Trophoblast cell (in vitro differentiated cells and primary cell): ENCODE data around the gene TMEM171.

ENCODE experiments used
- DNase-seq, 2 donors: peaks; one replicate each; pipeline ENCODE4 v3.0.0-alpha.2; 2016
- H2AFZ ChIP-seq: 2 replicates; pipeline ENCODE4 v1.6.1; 2013; ENCODE audit warnings: low read length, moderate library complexity, mild to moderate bottlenecking; ENCODE audit not compliant: insufficient read depth, poor library complexity
- H2AK5ac ChIP-seq: 2 replicates; pipeline ENCODE4 v1.6.1; 2013; ENCODE audit warnings: mild to moderate bottlenecking, low read length
- H2BK120ac ChIP-seq: 2 replicates; pipeline ENCODE4 v1.6.1; 2013; ENCODE audit warnings: low read length, mild to moderate bottlenecking, moderate library complexity; ENCODE audit not compliant: insufficient read depth, poor library complexity
- H2BK12ac ChIP-seq: 2 replicates; pipeline ENCODE4 v1.6.1; 2013; ENCODE audit warnings: mild to moderate bottlenecking, low read length, moderate library complexity
- H2BK5ac ChIP-seq: 2 replicates; pipeline ENCODE4 v1.6.1; 2013; ENCODE audit warnings: low read length, low read depth, moderate library complexity, mild to moderate bottlenecking; ENCODE audit not compliant: poor library complexity
- H3K14ac ChIP-seq: 2 replicates; pipeline ENCODE4 v1.6.1; 2013; ENCODE audit warnings: mild to moderate bottlenecking, low read length
- H3K18ac ChIP-seq: 2 replicates; pipeline ENCODE4 v1.6.1; 2013; ENCODE audit warnings: mild to moderate bottlenecking, low read length
- H3K23ac ChIP-seq: 2 replicates; pipeline ENCODE4 v1.6.1; 2013; ENCODE audit warnings: low read length
- H3K27ac ChIP-seq: 2 replicates; pipeline ENCODE4 v1.5.1; 2013; ENCODE audit warnings: low read depth, mild to moderate bottlenecking, inconsistent platforms, low read length, moderate library complexity
- H3K27me3 ChIP-seq: 2 replicates; pipeline ENCODE4 v1.6.1; 2013; ENCODE audit warnings: inconsistent platforms, mild to moderate bottlenecking, low read length, moderate library complexity; ENCODE audit not compliant: insufficient read depth
- H3K36me3 ChIP-seq, 2 experiments: 1 replicate in 1 of 2; 2 replicates in 1 of 2; pipeline ENCODE4 v1.6.1; 2013; ENCODE audit warnings: low read length in 2 of 2, mild to moderate bottlenecking in 2 of 2, moderate library complexity in 1 of 2; ENCODE audit not compliant: insufficient read depth in 2 of 2, control insufficient read depth in 1 of 2
- H3K4ac ChIP-seq: 2 replicates; pipeline ENCODE4 v1.6.1; 2013; ENCODE audit warnings: low read depth, mild to moderate bottlenecking, low read length, moderate library complexity
- H3K4me1 ChIP-seq, 2 experiments: 1 replicate in 1 of 2; 2 replicates in 1 of 2; pipeline ENCODE4 v1.6.1; 2013; ENCODE audit warnings: low read length in 2 of 2, mild to moderate bottlenecking in 2 of 2, moderate library complexity in 1 of 2; ENCODE audit not compliant: insufficient read depth in 2 of 2, control insufficient read depth in 1 of 2
- H3K4me2 ChIP-seq: 2 replicates; pipeline ENCODE4 v1.6.1; 2013; ENCODE audit warnings: inconsistent platforms, mild to moderate bottlenecking, low read length, moderate library complexity
- H3K4me3 ChIP-seq: 2 replicates; pipeline ENCODE4 v1.5.1; 2013; ENCODE audit warnings: mild to moderate bottlenecking, low read depth, low read length, inconsistent platforms
- H3K79me1 ChIP-seq: one replicate; pipeline ENCODE4 v1.6.1; 2013; ENCODE audit warnings: low read length
- H3K79me2 ChIP-seq: 2 replicates; pipeline ENCODE4 v1.6.1; 2013; ENCODE audit warnings: low read length, mild to moderate bottlenecking; ENCODE audit not compliant: control insufficient read depth, insufficient read depth, poor library complexity
- H3K9ac ChIP-seq: 2 replicates; pipeline ENCODE4 v1.6.1; 2013; ENCODE audit warnings: mild to moderate bottlenecking, low read length
- H3K9me3 ChIP-seq: 2 replicates; pipeline ENCODE4 v1.6.1; 2013; ENCODE audit warnings: low read depth, mild to moderate bottlenecking, control low read depth, inconsistent platforms, low read length; ENCODE audit not compliant: insufficient read depth
- H4K12ac ChIP-seq: 2 replicates; pipeline ENCODE4 v1.6.1; 2013; ENCODE audit warnings: low read depth, mild to moderate bottlenecking, low read length, moderate library complexity
- H4K8ac ChIP-seq: 2 replicates; pipeline ENCODE4 v1.6.1; 2013; ENCODE audit warnings: low read depth, mild to moderate bottlenecking, low read length, moderate library complexity
- H4K91ac ChIP-seq: one replicate; pipeline ENCODE4 v1.6.1; 2013; ENCODE audit warnings: low read depth, mild to moderate bottlenecking, low read length, moderate library complexity
- WGBS: extraction: QIAGEN DNeasy Blood & Tissue Kit; methylation state at CpG from one replicate; pipeline ENCODE4 v1.1.7; 2013; ENCODE audit warnings: missing lambda C conversion rate; ENCODE audit not compliant: insufficient read length, insufficient coverage; ENCODE audit errors: extremely low coverage; 5-methylcytosine and 5-hydroxymethylcytosine counted together

TMEM171 gene

GRCh38 chr5:73119451-73120157, 771 bp upstream of the TMEM171 start:
- Histone ChIP-seq H3K23ac (no peak overlapping the region), H3K4ac (no peak overlapping the region), H3K36me3 (no peaks in the 10 kb centered on the region), H3K27me3 (peaks cover 2% of the 10 kb centered on the region), H3K18ac (no peak overlapping the region), H2BK5ac (no peak overlapping the region), H3K4me2 (peak overlapping the region; percentile 89), H2BK120ac (no peak overlapping the region), H3K79me2 (no peaks in the 10 kb centered on the region), H2AK5ac (no peak overlapping the region), H4K8ac (peak overlapping the region; percentile 64), H2BK12ac (no peak overlapping the region), H4K12ac (peak overlapping the region; percentile 6), H3K4me1 (peaks cover 12 to 16% of the 10 kb centered on the region in 2 experiments), H3K9me3 (no peaks in the 10 kb centered on the region), H3K9ac (no peak overlapping the region), H3K14ac (no peak overlapping the region), H3K79me1 (peaks cover 6% of the 10 kb centered on the region), H4K91ac (no peak overlapping the region), H3K27ac (no peak overlapping the region), H2AFZ (peak overlapping the region; percentile 67), H3K4me3 (peak overlapping the region; percentile 70)
- no CpG with 5 or more reads among the region's 40 CpGs for WGBS
- DNase-seq = no peak

- no peak for DNase-seq
- H2AFZ ChIP-seq = no peak overlapping the region
Measured at GRCh38 chr5:73121119-73121463, 716 bp downstream of the TMEM171 start.

GRCh38 chr5:73122875-73123810, 2.8 kb downstream of the TMEM171 start:
- no peak overlapping the region for H3K14ac ChIP-seq
- H3K27me3 ChIP-seq = peaks cover 2% of the 10 kb centered on the region
- H3K9ac ChIP-seq = no peak overlapping the region
- H4K91ac ChIP-seq = no peak overlapping the region
- WGBS = no CpG with 5 or more reads among the region's 19 CpGs
- no peaks in the 10 kb centered on the region for H3K36me3 ChIP-seq
- H3K9me3 ChIP-seq = no peaks in the 10 kb centered on the region
- H2BK5ac ChIP-seq = no peak overlapping the region
- H3K27ac ChIP-seq = no peak overlapping the region
- H3K23ac ChIP-seq = no peak overlapping the region
- H3K79me2 ChIP-seq = no peaks in the 10 kb centered on the region
- no peak overlapping the region for H2BK120ac ChIP-seq
- H3K4me1 ChIP-seq = peaks cover 5 to 8% of the 10 kb centered on the region in 2 experiments
- DNase-seq = no peak
- H4K12ac ChIP-seq = no peak overlapping the region
- H3K18ac ChIP-seq = no peak overlapping the region
- H3K79me1 ChIP-seq = peaks cover 6% of the 10 kb centered on the region
- H2BK12ac ChIP-seq = no peak overlapping the region
- no peak overlapping the region for H3K4ac ChIP-seq
- H2AFZ ChIP-seq = no peak overlapping the region
- no peak overlapping the region for H3K4me3 ChIP-seq
- H3K4me2 ChIP-seq = no peak overlapping the region
- H2AK5ac ChIP-seq = no peak overlapping the region
- H4K8ac ChIP-seq = no peak overlapping the region

More at GRCh38 chr5:73121119-73121463, 716 bp downstream of the TMEM171 start:
- Histone ChIP-seq H2AK5ac (no peak overlapping the region), H3K4me2 (peak overlapping the region; percentile 89), H3K79me1 (peaks cover 6% of the 10 kb centered on the region), H4K8ac (no peak overlapping the region), H3K27me3 (peaks cover 2% of the 10 kb centered on the region), H3K4me3 (no peak overlapping the region), H2BK12ac (no peak overlapping the region), H3K36me3 (no peaks in the 10 kb centered on the region), H3K18ac (no peak overlapping the region), H2BK5ac (no peak overlapping the region), H3K4me1 (peaks cover 5 to 6% of the 10 kb centered on the region in 2 experiments), H4K12ac (no peak overlapping the region), H3K27ac (no peak overlapping the region), H3K4ac (no peak overlapping the region), H3K9ac (no peak overlapping the region), H3K23ac (no peak overlapping the region), H3K14ac (no peak overlapping the region), H2BK120ac (no peak overlapping the region), H3K79me2 (no peaks in the 10 kb centered on the region), H4K91ac (no peak overlapping the region), H3K9me3 (no peaks in the 10 kb centered on the region)
- WGBS = no CpG with 5 or more reads among the region's 6 CpGs

GRCh38 chr5:73125289-73125688, 4.9 kb downstream of the TMEM171 start:
- Histone ChIP-seq H2AFZ (no peak overlapping the region), H3K4ac (no peak overlapping the region), H3K18ac (no peak overlapping the region), H3K4me1 (peaks cover 0 to 6% of the 10 kb centered on the region in 2 experiments), H3K79me2 (no peaks in the 10 kb centered on the region), H3K79me1 (peaks cover 2% of the 10 kb centered on the region), H2BK120ac (no peak overlapping the region), H4K8ac (no peak overlapping the region), H3K9ac (no peak overlapping the region), H4K12ac (no peak overlapping the region), H3K27ac (no peak overlapping the region), H3K27me3 (no peaks in the 10 kb centered on the region), H3K4me3 (no peak overlapping the region), H3K9me3 (no peaks in the 10 kb centered on the region), H4K91ac (no peak overlapping the region), H2BK5ac (no peak overlapping the region), H3K23ac (no peak overlapping the region), H3K14ac (no peak overlapping the region), H3K36me3 (no peaks in the 10 kb centered on the region), H2AK5ac (no peak overlapping the region), H2BK12ac (no peak overlapping the region), H3K4me2 (no peak overlapping the region)
- WGBS = no CpG with 5 or more reads among the region's 4 CpGs
- DNase-seq = no peak
